Esophagus muscularis mucosa (tissue), 4 donors: ENCODE results near the gene PRRX2.

Experiments
- EP300 ChIP-seq: sonication (generic); formaldehyde crosslinking; IDR thresholded peaks from one replicate; pipeline ENCODE4 v1.6.1; 2017; ENCODE audit warnings: antibody characterized with exemption
- POLR2A ChIP-seq: fragments of 450-650 bp; IDR thresholded peaks from one replicate; pipeline ENCODE4 v1.6.1; 2017; ENCODE audit warnings: antibody characterized with exemption, moderate library complexity, mild to moderate bottlenecking, low read depth
- POLR2AphosphoS5 ChIP-seq, 2 donors: sonication (generic); formaldehyde crosslinking; IDR thresholded peaks; one replicate each; pipeline ENCODE4 v1.6.1; 2017; ENCODE audit warnings: antibody characterized with exemption in 2 of 2
- TF ChIP-seq, protein P1 (sequence below), 3 experiments: fragments of 200-600 bp in 2 of 3; fragments of 450-650 bp in 1 of 3; sonication (generic) in 2 of 3; IDR thresholded peaks; one replicate each; pipeline ENCODE4 v1.5.1; 2017 to 2019; ENCODE audit warnings: antibody characterized with exemption in 3 of 3, mild to moderate bottlenecking in 2 of 3, moderate library complexity in 1 of 3

DNA sequence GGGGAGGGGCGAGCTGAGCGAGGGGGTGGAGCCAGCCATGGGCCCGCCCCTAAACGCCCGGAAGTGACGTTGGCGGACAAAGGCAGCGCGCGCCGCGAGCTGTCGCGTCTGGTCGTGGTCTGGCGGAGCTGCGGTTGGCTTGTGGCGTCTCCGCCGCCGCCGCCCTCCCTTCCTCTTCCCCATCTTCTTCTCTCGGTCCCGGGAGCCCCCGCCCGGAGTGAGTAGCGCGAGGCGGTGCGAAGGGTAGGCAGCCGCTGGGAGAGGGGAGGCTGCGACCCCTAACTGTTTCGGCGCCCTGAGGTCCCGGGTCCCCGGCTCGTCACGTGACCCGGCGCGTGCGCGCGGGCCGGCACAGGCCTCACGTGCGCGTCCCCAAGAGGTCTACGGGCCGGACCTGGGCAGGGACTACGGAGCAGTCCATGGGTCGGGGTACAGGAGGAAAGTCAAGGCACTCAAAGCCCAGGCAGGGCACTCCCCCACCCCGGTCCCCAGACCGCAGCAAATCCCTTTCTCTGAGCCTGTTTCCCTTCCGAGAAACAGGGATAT, 39.3 kb upstream of the PRRX2 start, which contains the start of gene NTMT1:
- TF ChIP-seq, protein P1, sequence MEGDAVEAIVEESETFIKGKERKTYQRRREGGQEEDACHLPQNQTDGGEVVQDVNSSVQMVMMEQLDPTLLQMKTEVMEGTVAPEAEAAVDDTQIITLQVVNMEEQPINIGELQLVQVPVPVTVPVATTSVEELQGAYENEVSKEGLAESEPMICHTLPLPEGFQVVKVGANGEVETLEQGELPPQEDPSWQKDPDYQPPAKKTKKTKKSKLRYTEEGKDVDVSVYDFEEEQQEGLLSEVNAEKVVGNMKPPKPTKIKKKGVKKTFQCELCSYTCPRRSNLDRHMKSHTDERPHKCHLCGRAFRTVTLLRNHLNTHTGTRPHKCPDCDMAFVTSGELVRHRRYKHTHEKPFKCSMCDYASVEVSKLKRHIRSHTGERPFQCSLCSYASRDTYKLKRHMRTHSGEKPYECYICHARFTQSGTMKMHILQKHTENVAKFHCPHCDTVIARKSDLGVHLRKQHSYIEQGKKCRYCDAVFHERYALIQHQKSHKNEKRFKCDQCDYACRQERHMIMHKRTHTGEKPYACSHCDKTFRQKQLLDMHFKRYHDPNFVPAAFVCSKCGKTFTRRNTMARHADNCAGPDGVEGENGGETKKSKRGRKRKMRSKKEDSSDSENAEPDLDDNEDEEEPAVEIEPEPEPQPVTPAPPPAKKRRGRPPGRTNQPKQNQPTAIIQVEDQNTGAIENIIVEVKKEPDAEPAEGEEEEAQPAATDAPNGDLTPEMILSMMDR (IDR thresholded peaks at IDR 0.05), result peak in 1 of 3 experiments; percentile 13
- TF ChIP-seq POLR2A (peak; percentile 96), EP300 (no peak), POLR2AphosphoS5 (IDR thresholded peaks at IDR 0.05) (peak; percentile 99 to 100)
